ENCODE data around the gene RGS16.

Gene RGS16

GRCh38 chr1:182646739-182647138 is 42.5 kb upstream of the RGS16 start:
- no peak for TF ChIP-seq CTCF (IDR thresholded peaks at IDR 0.05; ENCODE audit: control extremely low read depth, extremely low read depth, low read depth, missing control alignments)
- CTCF ChIA-PET = interaction anchor here (0.8 to 9.2 kb wide), 6 partner anchors 10 to 135 kb away, joined by 3 to 47 read pairs (median 10); no protein-coding TSS in a partner anchor
- DNase-seq (ENCODE audit: extremely low spot score) = no peak
- POLR2A ChIA-PET = no interaction called here

- CTCF ChIA-PET = interaction anchor here (1.2 to 9.2 kb wide), 7 partner anchors 12 to 138 kb away, joined by 3 to 47 read pairs (median 5); no protein-coding TSS in a partner anchor
- DNase-seq (ENCODE audit: extremely low spot score) = peak; percentile 25
- POLR2A ChIA-PET = interaction anchor here (0.6 kb wide), 1 partner anchor 90 kb away, joined by 3 read pairs; no protein-coding TSS in a partner anchor
- TF ChIP-seq CTCF (IDR thresholded peaks at IDR 0.05; ENCODE audit: control extremely low read depth, extremely low read depth, low read depth, missing control alignments) = no peak
These were observed 40.7 kb upstream of the RGS16 start for GRCh38 chr1:182644886-182645285.

- POLR2A ChIA-PET = no interaction called here
- TF ChIP-seq CTCF (IDR thresholded peaks at IDR 0.05; ENCODE audit: control extremely low read depth, extremely low read depth, low read depth, missing control alignments) = no peak
- no peak for DNase-seq (ENCODE audit: extremely low spot score)
- CTCF ChIA-PET = interaction anchor here (1.1 to 3.6 kb wide), 9 partner anchors 11 to 139 kb away, joined by 3 to 18 read pairs (median 4); no protein-coding TSS in a partner anchor
These were observed 39.5 kb upstream of the RGS16 start for GRCh38 chr1:182643699-182644098.

GRCh38 chr1:182642461-182642860 is 38.3 kb upstream of the RGS16 start:
- ChIA-PET CTCF (interaction anchor here (1.4 to 3.2 kb wide), 6 partner anchors 11 to 140 kb away, joined by 4 to 18 read pairs (median 4); no protein-coding TSS in a partner anchor), POLR2A (no interaction called here)
- TF ChIP-seq CTCF (IDR thresholded peaks at IDR 0.05; ENCODE audit: control extremely low read depth, extremely low read depth, low read depth, missing control alignments) = no peak
- DNase-seq (ENCODE audit: extremely low spot score) = no peak

- no peak for DNase-seq (ENCODE audit: extremely low spot score)
- ChIA-PET POLR2A (no interaction called here), CTCF (interaction anchor here (0.9 to 3.2 kb wide), 9 partner anchors 12 to 141 kb away, joined by 3 to 18 read pairs (median 4); no protein-coding TSS in a partner anchor)
- no peak for TF ChIP-seq CTCF (IDR thresholded peaks at IDR 0.05; ENCODE audit: control extremely low read depth, extremely low read depth, low read depth, missing control alignments)
These were observed 37.4 kb upstream of the RGS16 start for GRCh38 chr1:182641561-182641960.

GRCh38 chr1:182639330-182639729 is 35.1 kb upstream of the RGS16 start:
- DNase-seq (ENCODE audit: extremely low spot score) = no peak
- POLR2A ChIA-PET = no interaction called here
- no peak for TF ChIP-seq CTCF (IDR thresholded peaks at IDR 0.05; ENCODE audit: control extremely low read depth, extremely low read depth, low read depth, missing control alignments)
- CTCF ChIA-PET = interaction anchor here (0.9 to 2.2 kb wide), 2 partner anchors 10 to 144 kb away, joined by 3 to 5 read pairs; no protein-coding TSS in a partner anchor

Data from GM10248 (cell line).